Stimulated activated memory B cell treated with anti-CD40 and anti-IgM and Interleukin-4, amounts not matched to agents 10 μg/mL and 1 μg/mL and 100 μg/mL, for 72 hours (primary cell): ENCODE measurements around the gene PIERCE2.
"Not testable (repeated sequence)": the region's sequence is repeated elsewhere in the genome, so short reads cannot be mapped to it uniquely, and the experiment has no call there.

ENCODE experiments used
- ATAC-seq: fragments of 150-1000 bp; cut with Tn5 transposase; 2 replicates; pipeline ENCODE4 v1.10.0; 2021
- H3K27ac Mint-ChIP-seq: one replicate; pipeline ENCODE4 v1.8.0; 2022; ENCODE audit warnings: mild to moderate bottlenecking, mixed read lengths
- H3K27me3 Mint-ChIP-seq: one replicate; pipeline ENCODE4 v1.8.0; 2022; ENCODE audit warnings: mixed read lengths
- H3K36me3 Mint-ChIP-seq: one replicate; pipeline ENCODE4 v1.8.0; 2022; ENCODE audit warnings: mixed read lengths
- H3K4me1 Mint-ChIP-seq: one replicate; pipeline ENCODE4 v1.8.0; 2022; ENCODE audit warnings: mixed read lengths
- H3K4me3 Mint-ChIP-seq: one replicate; pipeline ENCODE4 v1.8.0; 2022; ENCODE audit warnings: mild to moderate bottlenecking, moderate library complexity, mixed read lengths
- H3K9me3 Mint-ChIP-seq: one replicate; pipeline ENCODE4 v1.8.0; 2022; ENCODE audit warnings: mixed read lengths

The PIERCE2 gene

GRCh38 chr15:55402707-55403106 is 5.6 kb upstream of the PIERCE2 start:
- Mint-ChIP-seq H3K4me1 (peaks cover 47% of the 10 kb centered on the region), H3K9me3 (no peaks in the 10 kb centered on the region), H3K27me3 (no peaks in the 10 kb centered on the region), H3K36me3 (peaks cover 13% of the 10 kb centered on the region), H3K4me3 (no peak overlapping the region), H3K27ac (peak overlapping the region; percentile 37)
- ATAC-seq, result no peak

GRCh38 chr15:55403531-55403930 is 4.8 kb upstream of the PIERCE2 start:
- Mint-ChIP-seq H3K4me3 (no peak overlapping the region), H3K27ac (no peak overlapping the region), H3K36me3 (peaks cover 6% of the 10 kb centered on the region), H3K4me1 (peaks cover 46% of the 10 kb centered on the region), H3K27me3 (no peaks in the 10 kb centered on the region), H3K9me3 (no peaks in the 10 kb centered on the region)
- ATAC-seq, result no peak

DNA sequence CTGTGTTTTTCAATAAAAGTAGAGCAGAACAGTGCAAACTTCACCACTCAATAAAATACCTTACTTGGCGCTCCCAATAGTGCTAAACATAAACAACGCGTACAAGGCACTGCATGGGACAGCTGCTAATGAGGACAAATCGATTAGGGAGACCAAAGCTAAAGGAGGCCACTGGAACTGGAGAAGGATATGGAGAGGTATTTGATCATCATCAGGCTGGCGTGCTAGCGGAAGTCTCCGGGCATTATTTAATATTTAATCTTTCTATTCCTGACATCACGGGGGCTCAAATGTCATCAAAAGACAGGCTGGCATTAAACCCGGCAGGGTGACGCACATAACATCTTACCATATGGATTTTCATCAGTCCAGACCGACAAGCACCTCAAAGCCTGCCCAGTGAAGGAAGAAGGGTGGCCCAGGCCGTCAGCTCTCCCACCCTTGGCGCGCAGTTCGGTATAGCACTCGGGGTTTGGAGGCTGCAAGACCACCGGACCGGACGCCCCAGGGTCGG is 740 bp upstream of the PIERCE2 start:
- Mint-ChIP-seq H3K36me3 (no peaks in the 10 kb centered on the region), H3K4me1 (peaks cover 28% of the 10 kb centered on the region), H3K4me3 (peak overlapping the region; percentile 96), H3K27ac (peak overlapping the region; percentile 94), H3K9me3 (no peaks in the 10 kb centered on the region), H3K27me3 (no peaks in the 10 kb centered on the region)
- ATAC-seq, result no peak

DNA sequence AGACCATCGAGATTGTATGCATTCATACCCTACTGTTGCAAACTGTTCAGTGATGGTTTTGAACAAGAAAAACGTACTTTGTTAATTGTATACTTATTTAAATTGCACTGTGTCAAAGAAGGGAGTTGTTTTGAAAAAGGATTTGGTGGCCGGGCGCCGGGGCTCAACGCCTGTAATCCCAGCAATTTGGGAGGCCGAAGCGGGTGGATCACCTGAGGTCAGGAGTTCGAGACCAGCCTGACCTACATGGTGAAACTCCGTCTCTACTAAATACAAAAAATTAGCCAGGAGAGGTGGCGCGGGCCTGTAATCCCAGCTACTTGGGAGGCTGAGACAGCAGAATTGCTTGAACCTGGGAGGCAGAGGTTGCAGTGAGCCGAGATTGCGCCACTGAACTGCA is 681 bp downstream of the PIERCE2 start:
- not testable (repeated sequence) for ATAC-seq, H3K27me3 Mint-ChIP-seq, H3K9me3 Mint-ChIP-seq, H3K36me3 Mint-ChIP-seq
- Mint-ChIP-seq H3K27ac (peak overlapping the region; percentile 94), H3K4me1 (peaks cover 13% of the 10 kb centered on the region), H3K4me3 (peak overlapping the region; percentile 96)

GRCh38 chr15:55417678-55418077 is 9.4 kb downstream of the PIERCE2 start:
- not testable (repeated sequence) for H3K4me1 Mint-ChIP-seq, ATAC-seq, H3K27ac Mint-ChIP-seq, H3K4me3 Mint-ChIP-seq, H3K9me3 Mint-ChIP-seq, H3K36me3 Mint-ChIP-seq, H3K27me3 Mint-ChIP-seq

- no peak for ATAC-seq
- H3K4me3 Mint-ChIP-seq, result no peak overlapping the region
- H3K9me3 Mint-ChIP-seq, result no peaks in the 10 kb centered on the region
- no peak overlapping the region for H3K27ac Mint-ChIP-seq
- H3K27me3 Mint-ChIP-seq, result no peaks in the 10 kb centered on the region
- H3K4me1 Mint-ChIP-seq, result no peaks in the 10 kb centered on the region
- no peaks in the 10 kb centered on the region for H3K36me3 Mint-ChIP-seq
Measured at GRCh38 chr15:55420171-55420866, 12.0 kb downstream of the PIERCE2 start.

GRCh38 chr15:55422089-55422488 is 13.8 kb downstream of the PIERCE2 start:
- no peak overlapping the region for H3K4me3 Mint-ChIP-seq
- H3K27ac Mint-ChIP-seq, result no peak overlapping the region
- no peaks in the 10 kb centered on the region for H3K27me3 Mint-ChIP-seq
- H3K9me3 Mint-ChIP-seq, result no peaks in the 10 kb centered on the region
- no peaks in the 10 kb centered on the region for H3K4me1 Mint-ChIP-seq
- H3K36me3 Mint-ChIP-seq, result no peaks in the 10 kb centered on the region
- ATAC-seq, result no peak

DNA sequence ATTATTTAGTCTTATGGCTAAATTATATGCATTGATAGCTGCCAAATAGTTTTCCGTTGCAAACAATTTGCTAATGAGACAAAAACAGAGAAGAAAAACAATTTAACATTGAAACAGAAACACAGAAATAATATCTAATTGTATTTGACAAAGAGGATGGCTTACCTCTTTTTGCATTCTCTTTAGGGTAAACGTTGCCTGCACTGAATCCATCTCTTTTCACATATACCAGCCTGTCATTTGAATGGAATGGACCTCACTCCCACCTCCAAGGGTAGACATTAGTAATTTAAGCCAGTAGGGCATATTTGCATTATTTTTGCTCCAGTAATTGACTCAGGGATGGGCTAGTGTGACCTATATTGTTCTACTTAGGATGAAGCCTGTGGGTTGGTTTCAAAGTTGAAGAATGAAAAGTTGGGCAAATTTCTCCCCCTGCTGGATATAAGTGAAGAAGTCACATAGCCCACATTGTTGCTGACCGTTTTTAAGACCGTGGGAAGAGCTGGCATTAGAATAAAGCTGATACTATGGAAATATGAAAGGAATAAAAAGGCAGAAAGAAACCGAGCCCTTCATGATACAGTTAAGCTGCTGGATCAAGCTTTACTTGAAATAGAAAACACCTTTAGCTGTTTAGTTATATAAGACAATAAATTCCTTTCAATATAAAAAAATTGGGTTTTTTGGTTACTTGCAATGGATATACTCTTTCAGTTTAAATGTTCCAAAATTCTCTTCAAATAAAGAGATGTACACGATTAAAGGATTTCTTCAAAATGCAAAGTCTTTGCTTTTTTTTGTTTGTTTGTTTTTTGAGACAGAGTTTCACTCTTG is 26.9 kb downstream of the PIERCE2 start:
- peak; percentile 53 for ATAC-seq
- H3K27ac Mint-ChIP-seq, result no peak overlapping the region
- H3K27me3 Mint-ChIP-seq, result no peaks in the 10 kb centered on the region
- H3K4me1 Mint-ChIP-seq, result peaks cover 6% of the 10 kb centered on the region
- no peaks in the 10 kb centered on the region for H3K36me3 Mint-ChIP-seq
- H3K4me3 Mint-ChIP-seq, result no peak overlapping the region
- no peaks in the 10 kb centered on the region for H3K9me3 Mint-ChIP-seq

- not testable (repeated sequence) for H3K27ac Mint-ChIP-seq, H3K9me3 Mint-ChIP-seq, ATAC-seq, H3K27me3 Mint-ChIP-seq, H3K4me3 Mint-ChIP-seq, H3K36me3 Mint-ChIP-seq, H3K4me1 Mint-ChIP-seq
Measured at GRCh38 chr15:55443141-55443540, 34.8 kb downstream of the PIERCE2 start.

DNA sequence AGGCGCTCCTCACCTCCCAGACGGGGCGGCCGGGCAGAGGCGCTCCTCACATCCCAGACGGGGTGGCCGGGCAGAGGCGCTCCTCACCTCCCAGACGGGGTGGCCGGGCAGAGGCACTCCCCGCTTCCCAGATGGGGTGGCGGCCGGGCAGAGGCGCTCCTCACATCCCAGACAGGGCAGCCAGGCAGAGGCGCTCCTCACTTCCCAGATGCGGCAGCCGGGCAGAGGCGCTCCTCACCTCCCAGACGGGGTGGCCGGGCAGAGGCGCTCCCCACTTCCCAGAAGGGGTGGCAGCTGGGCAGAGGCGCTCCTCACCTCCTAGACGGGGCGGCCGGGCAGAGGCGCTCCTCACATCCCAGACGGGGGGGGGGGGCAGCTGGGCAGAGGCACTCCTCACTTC is 37.6 kb downstream of the PIERCE2 start:
- not testable (repeated sequence) for H3K27me3 Mint-ChIP-seq, H3K9me3 Mint-ChIP-seq, ATAC-seq, H3K27ac Mint-ChIP-seq, H3K36me3 Mint-ChIP-seq, H3K4me3 Mint-ChIP-seq, H3K4me1 Mint-ChIP-seq

DNA sequence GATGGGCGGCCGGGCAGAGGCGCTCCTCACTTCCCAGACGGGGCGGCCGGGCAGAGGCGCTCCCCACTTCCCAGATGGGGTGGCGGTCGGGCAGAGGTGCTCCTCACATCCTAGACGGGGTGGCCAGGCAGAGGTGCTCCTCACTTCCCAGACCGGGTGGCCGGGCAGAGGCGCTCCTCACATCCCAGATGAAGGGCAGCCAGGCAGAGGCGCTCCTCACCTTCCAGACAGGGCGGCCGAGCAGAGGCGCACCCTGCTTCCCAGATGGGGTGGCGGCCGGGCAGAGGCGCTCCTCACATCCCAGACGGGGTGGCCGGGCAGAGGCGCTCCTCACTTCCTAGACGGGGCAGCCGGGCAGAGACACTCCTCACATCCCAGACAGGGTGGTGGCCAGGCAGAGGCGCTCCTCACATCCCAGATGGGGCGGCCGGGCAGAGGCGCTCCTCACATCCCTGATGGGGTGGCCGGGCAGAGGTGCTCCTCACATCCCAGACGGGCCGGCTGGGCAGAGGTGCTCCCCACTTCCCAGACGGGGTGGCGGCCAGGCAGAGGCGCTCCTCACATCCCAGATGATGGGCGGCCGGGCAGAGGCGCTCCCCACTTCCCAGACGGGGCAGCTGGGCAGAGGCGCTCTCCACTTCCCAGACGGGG is 38.2 kb downstream of the PIERCE2 start:
- not testable (repeated sequence) for H3K27ac Mint-ChIP-seq, H3K4me3 Mint-ChIP-seq, H3K27me3 Mint-ChIP-seq, ATAC-seq, H3K9me3 Mint-ChIP-seq, H3K4me1 Mint-ChIP-seq, H3K36me3 Mint-ChIP-seq

GRCh38 chr15:55447030-55447394 is 38.7 kb downstream of the PIERCE2 start:
- not testable (repeated sequence) for H3K4me1 Mint-ChIP-seq, H3K4me3 Mint-ChIP-seq, H3K27me3 Mint-ChIP-seq, H3K36me3 Mint-ChIP-seq, ATAC-seq, H3K27ac Mint-ChIP-seq, H3K9me3 Mint-ChIP-seq

DNA sequence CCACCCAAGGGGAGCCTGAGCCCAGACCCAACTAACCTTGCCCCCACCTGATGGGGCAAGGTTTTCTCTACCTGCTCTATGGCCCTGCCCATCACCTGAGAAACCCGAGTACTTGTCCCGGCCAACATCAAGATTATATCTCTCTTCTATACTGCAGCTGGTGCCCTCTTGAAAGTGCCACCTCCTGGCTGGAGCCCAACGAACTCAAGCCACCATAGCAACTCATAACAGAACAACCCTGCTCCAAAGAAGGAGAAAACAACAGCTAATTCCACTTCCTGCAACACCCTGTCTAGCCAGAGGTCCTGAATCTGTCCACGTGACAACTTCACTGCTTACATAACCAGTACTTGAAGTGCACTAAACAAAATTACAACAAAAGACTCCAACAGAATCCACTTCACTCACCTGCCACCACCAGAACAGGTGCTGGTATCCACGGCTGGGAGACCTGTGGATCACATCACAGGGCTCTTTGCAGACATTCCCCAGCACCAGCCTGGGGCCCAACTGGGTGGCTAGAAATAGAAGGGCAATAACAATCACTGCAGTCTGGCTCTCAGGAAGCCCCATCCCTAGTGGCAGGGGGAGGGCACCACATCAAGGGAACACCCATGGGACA is 49.2 kb downstream of the PIERCE2 start:
- peaks cover 10% of the 10 kb centered on the region for H3K9me3 Mint-ChIP-seq
- H3K27ac Mint-ChIP-seq, result no peak overlapping the region

DNA sequence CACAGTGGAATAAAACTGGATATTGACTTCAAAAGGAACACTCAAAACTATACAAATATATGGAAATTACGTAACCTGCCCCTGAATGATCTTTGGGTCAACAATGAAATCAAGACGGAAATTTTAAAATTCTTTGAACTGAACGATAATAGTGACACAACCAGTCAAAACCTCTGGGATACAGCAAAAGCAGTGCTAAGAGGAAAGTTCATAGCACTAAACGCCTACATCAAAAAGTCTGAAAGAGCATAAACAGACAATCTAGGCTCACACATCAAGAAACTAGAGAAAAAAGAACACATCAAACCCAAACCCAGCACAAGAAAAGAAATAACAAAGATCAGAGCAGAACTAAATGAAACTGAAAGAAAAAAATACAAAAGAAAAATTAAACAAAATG is 53.2 kb downstream of the PIERCE2 start:
- Mint-ChIP-seq H3K27ac (no peak overlapping the region), H3K9me3 (peaks cover 11% of the 10 kb centered on the region), H3K36me3 (peaks cover 15% of the 10 kb centered on the region), H3K4me1 (no peaks in the 10 kb centered on the region), H3K4me3 (no peak overlapping the region), H3K27me3 (no peaks in the 10 kb centered on the region)
- ATAC-seq, result no peak

More for the DNA sequence above, 49.2 kb downstream of the PIERCE2 start:
- H3K4me3 Mint-ChIP-seq, result no peak overlapping the region
- peaks cover 15% of the 10 kb centered on the region for H3K36me3 Mint-ChIP-seq
- ATAC-seq, result no peak
- no peaks in the 10 kb centered on the region for H3K27me3 Mint-ChIP-seq
- no peaks in the 10 kb centered on the region for H3K4me1 Mint-ChIP-seq

DNA sequence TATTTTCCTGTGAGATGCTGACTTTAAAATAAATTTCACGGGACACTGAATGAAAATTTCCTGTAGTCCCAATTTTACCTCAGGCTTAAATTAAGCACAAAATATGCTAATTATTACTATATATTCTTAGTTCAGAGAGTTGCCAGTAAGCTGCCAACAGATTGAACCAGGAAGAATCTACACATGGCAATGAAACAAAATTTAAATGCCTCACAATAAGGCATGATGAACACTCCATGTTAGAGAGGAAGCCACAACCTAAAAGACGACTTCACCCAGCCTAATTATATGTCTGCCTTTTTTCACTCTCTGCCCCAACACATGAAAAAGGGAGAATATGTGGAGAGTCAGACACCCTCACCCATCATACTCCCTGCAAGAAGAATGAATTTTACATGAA is 60.0 kb downstream of the PIERCE2 start:
- ATAC-seq, result no peak
- H3K9me3 Mint-ChIP-seq, result no peaks in the 10 kb centered on the region
- H3K27ac Mint-ChIP-seq, result no peak overlapping the region

More for the DNA sequence above, 60.0 kb downstream of the PIERCE2 start:
- H3K27me3 Mint-ChIP-seq, result no peaks in the 10 kb centered on the region
- H3K4me1 Mint-ChIP-seq, result no peaks in the 10 kb centered on the region
- H3K4me3 Mint-ChIP-seq, result no peak overlapping the region
- H3K36me3 Mint-ChIP-seq, result no peaks in the 10 kb centered on the region
